HepG2 (cell line): ENCODE results near the gene SENP5. TPM values are rescaled to one million over a fixed set of nuclear protein-coding genes. Genes with fewer than 3 reads are reported as not detected.

ENCODE experiments used
- CHD2 ChIP-seq: IDR thresholded peaks from 2 replicates; pipeline ENCODE4 v1.6.1; 2011; ENCODE audit warnings: low read depth, low read length, improper control_type of control experiment
- DNMT1 ChIP-seq: sonication (generic); formaldehyde crosslinking; IDR thresholded peaks from 2 replicates; pipeline ENCODE4 v1.5.1; 2020; ENCODE audit warnings: mild to moderate bottlenecking, missing genetic modification reagents
- ELF3 ChIP-seq: IDR thresholded peaks from 2 replicates; pipeline ENCODE4 v1.6.1; 2016; ENCODE audit warnings: missing genetic modification reagents, missing compliant biosample characterization
- GFI1 ChIP-seq: sonication (generic); formaldehyde crosslinking; IDR thresholded peaks from 2 replicates; pipeline ENCODE4 v1.5.0; 2020; ENCODE audit warnings: missing genetic modification reagents, mild to moderate bottlenecking, borderline replicate concordance
- GPN1 ChIP-seq: sonication (generic); formaldehyde crosslinking; IDR thresholded peaks from 2 replicates; pipeline ENCODE4 v1.5.1; 2020; ENCODE audit warnings: missing genetic modification reagents, borderline replicate concordance
- HDAC2 ChIP-seq: sonication (generic); formaldehyde crosslinking; IDR thresholded peaks from 2 replicates; pipeline ENCODE4 v1.4.0; 2020; ENCODE audit warnings: missing genetic modification reagents
- JDP2 ChIP-seq: sonication (generic); formaldehyde crosslinking; IDR thresholded peaks from 2 replicates; pipeline ENCODE4 v1.8.1; 2022; ENCODE audit warnings: missing genetic modification reagents, borderline replicate concordance
- NCOA1 ChIP-seq: sonication (generic); formaldehyde crosslinking; IDR thresholded peaks from 2 replicates; pipeline ENCODE4 v1.9.0; 2021; ENCODE audit warnings: missing genetic modification reagents
- SPEN ChIP-seq: sonication (generic); formaldehyde crosslinking; IDR thresholded peaks from 2 replicates; pipeline ENCODE4 v1.5.1; 2020; ENCODE audit warnings: low read depth, mild to moderate bottlenecking, missing genetic modification reagents
- XRCC5 ChIP-seq: fragments of 200-400 bp; formaldehyde crosslinking; optimal IDR thresholded peaks from 2 replicates; pipeline ENCODE3; 2017; ENCODE audit warnings: mild to moderate bottlenecking, low read length
- ZNF138 ChIP-seq: sonication (generic); formaldehyde crosslinking; IDR thresholded peaks from 2 replicates; pipeline ENCODE4 v1.5.0; 2020; ENCODE audit warnings: mild to moderate bottlenecking, low read depth, missing genetic modification reagents
- ZNF572 ChIP-seq: sonication (generic); formaldehyde crosslinking; IDR thresholded peaks from 2 replicates; pipeline ENCODE4 v1.5.1; 2020; ENCODE audit warnings: mild to moderate bottlenecking, missing genetic modification reagents
- ZNF678 ChIP-seq: sonication (generic); formaldehyde crosslinking; IDR thresholded peaks from 2 replicates; pipeline ENCODE4 v1.4.0; 2020; ENCODE audit warnings: mild to moderate bottlenecking, missing genetic modification reagents
- polyA plus RNA-seq, 8 experiments: library from polyadenylated mRNA; depleted of rRNA in 3 of 8; stranded (reverse) in 7 of 8; unstranded in 1 of 8; fragments of >200 nt; fragmentation: Illumina TruSeq in 4 of 8; extraction: Trizol in 4 of 8; gene quantifications; 2 replicates each; pipeline versions ENCODE4 v1.2.1 to v1.2.3, GENCODE V29; 2011 to 2016; ENCODE audit warnings: low read depth in 4 of 8, missing spikeins in 1 of 8, mixed read lengths in 1 of 8; ENCODE audit not compliant: insufficient read depth in 1 of 8
- total RNA-seq, 5 experiments: library from RNA; depleted of rRNA; stranded (reverse); fragments of >200 nt; fragmentation: Illumina TruSeq; extraction: Trizol; gene quantifications; 2 replicates each; pipeline ENCODE4 v1.2.3, GENCODE V29; 2016; ENCODE audit warnings: low read depth in 1 of 5
- TF ChIP-seq, protein P1 (sequence below): sonication (generic); formaldehyde crosslinking; IDR thresholded peaks from 2 replicates; pipeline ENCODE4 v1.4.0; 2020; ENCODE audit warnings: missing genetic modification reagents
- TF ChIP-seq, protein P2 (sequence below): sonication (generic); formaldehyde crosslinking; IDR thresholded peaks from 2 replicates; pipeline ENCODE4 v1.4.0; 2020; ENCODE audit warnings: missing genetic modification reagents
- TF ChIP-seq, protein P3 (sequence below), 2 experiments: fragments of 450-650 bp in 1 of 2; sonication (generic) in 1 of 2; formaldehyde crosslinking; IDR thresholded peaks; 2 replicates each; pipeline versions ENCODE4 v1.5.0 to v1.8.0; 2020 to 2022; ENCODE audit warnings: mild to moderate bottlenecking in 1 of 2, missing genetic modification reagents in 1 of 2
- TF ChIP-seq, protein P4 (sequence below): sonication (generic); formaldehyde crosslinking; conservative IDR thresholded peaks from 2 replicates; pipeline ENCODE4 v1.4.0; 2020; ENCODE audit warnings: missing genetic modification reagents

Gene SENP5
- total and polyA plus RNA-seq, 2 of the 13 experiments (the other 11 are each of a cell fraction or from before 2014, with no cell fraction given) = 17.6 to 30.9 TPM

DNA sequence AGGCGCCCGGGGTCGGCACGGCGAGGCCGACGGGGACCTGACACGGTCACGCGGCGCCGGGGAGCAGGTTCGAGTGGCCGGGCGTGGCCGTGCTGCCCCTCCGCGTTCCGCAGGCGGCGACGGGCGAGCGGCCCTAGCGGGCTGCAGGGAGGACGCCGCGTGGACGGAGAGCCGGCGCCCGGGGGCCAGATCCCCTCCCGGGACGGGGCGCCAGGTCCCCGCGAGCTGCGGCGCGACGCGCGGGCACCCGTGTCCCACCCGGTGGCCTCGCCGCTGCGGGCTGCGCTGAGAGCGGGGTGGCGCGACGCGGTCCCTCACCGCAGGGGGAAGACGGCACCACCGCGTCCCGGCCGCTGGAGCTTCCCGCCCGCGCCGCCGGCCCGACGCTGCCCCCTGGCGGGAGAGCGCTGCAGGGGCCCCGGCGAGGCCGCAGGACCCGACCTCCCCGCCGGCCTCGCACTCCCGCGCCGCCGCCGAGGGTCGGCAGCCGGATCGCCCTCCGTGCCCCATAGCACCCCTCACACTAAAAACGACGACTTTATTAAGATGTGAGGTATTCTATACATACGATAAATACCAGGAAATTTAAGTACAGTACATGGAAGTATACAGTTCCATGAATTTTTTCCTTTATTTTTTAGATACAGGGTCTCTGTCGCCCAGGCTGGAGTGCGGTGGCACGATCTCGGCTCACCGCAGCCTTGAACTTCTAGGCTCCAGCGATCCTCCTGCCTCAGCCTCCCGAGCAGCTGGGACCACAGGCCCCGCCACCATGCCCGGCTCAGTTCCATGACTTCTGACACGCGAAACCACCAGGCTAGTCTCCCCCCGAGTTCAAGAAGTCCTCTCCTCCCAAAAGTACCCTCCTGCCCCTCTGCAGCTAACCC, 102.2 kb downstream of the SENP5 start (continued):
- TF ChIP-seq, protein P1, sequence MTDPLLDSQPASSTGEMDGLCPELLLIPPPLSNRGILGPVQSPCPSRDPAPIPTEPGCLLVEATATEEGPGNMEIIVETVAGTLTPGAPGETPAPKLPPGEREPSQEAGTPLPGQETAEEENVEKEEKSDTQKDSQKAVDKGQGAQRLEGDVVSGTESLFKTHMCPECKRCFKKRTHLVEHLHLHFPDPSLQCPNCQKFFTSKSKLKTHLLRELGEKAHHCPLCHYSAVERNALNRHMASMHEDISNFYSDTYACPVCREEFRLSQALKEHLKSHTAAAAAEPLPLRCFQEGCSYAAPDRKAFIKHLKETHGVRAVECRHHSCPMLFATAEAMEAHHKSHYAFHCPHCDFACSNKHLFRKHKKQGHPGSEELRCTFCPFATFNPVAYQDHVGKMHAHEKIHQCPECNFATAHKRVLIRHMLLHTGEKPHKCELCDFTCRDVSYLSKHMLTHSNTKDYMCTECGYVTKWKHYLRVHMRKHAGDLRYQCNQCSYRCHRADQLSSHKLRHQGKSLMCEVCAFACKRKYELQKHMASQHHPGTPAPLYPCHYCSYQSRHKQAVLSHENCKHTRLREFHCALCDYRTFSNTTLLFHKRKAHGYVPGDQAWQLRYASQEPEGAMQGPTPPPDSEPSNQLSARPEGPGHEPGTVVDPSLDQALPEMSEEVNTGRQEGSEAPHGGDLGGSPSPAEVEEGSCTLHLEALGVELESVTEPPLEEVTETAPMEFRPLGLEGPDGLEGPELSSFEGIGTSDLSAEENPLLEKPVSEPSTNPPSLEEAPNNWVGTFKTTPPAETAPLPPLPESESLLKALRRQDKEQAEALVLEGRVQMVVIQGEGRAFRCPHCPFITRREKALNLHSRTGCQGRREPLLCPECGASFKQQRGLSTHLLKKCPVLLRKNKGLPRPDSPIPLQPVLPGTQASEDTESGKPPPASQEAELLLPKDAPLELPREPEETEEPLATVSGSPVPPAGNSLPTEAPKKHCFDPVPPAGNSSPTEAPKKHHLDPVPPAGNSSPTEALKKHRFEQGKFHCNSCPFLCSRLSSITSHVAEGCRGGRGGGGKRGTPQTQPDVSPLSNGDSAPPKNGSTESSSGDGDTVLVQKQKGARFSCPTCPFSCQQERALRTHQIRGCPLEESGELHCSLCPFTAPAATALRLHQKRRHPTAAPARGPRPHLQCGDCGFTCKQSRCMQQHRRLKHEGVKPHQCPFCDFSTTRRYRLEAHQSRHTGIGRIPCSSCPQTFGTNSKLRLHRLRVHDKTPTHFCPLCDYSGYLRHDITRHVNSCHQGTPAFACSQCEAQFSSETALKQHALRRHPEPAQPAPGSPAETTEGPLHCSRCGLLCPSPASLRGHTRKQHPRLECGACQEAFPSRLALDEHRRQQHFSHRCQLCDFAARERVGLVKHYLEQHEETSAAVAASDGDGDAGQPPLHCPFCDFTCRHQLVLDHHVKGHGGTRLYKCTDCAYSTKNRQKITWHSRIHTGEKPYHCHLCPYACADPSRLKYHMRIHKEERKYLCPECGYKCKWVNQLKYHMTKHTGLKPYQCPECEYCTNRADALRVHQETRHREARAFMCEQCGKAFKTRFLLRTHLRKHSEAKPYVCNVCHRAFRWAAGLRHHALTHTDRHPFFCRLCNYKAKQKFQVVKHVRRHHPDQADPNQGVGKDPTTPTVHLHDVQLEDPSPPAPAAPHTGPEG (CRISPR knock-in tag) = peak; percentile 83; the same call in 1 of the 2 replicates
- no peak for TF ChIP-seq ZNF572 (CRISPR knock-in tag)
- no peak for TF ChIP-seq JDP2 (CRISPR knock-in tag)
- no peak for TF ChIP-seq NCOA1 (CRISPR knock-in tag)
- TF ChIP-seq, protein P2, sequence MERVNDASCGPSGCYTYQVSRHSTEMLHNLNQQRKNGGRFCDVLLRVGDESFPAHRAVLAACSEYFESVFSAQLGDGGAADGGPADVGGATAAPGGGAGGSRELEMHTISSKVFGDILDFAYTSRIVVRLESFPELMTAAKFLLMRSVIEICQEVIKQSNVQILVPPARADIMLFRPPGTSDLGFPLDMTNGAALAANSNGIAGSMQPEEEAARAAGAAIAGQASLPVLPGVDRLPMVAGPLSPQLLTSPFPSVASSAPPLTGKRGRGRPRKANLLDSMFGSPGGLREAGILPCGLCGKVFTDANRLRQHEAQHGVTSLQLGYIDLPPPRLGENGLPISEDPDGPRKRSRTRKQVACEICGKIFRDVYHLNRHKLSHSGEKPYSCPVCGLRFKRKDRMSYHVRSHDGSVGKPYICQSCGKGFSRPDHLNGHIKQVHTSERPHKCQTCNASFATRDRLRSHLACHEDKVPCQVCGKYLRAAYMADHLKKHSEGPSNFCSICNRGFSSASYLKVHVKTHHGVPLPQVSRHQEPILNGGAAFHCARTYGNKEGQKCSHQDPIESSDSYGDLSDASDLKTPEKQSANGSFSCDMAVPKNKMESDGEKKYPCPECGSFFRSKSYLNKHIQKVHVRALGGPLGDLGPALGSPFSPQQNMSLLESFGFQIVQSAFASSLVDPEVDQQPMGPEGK (CRISPR knock-in tag) = 0 out of 2 replicates have a peak, but pooled peaks have one; percentile 11
- TF ChIP-seq HDAC2 (CRISPR knock-in tag) = no peak
- no peak for TF ChIP-seq CHD2
- TF ChIP-seq DNMT1 = 0 out of 2 replicates have a peak, but pooled peaks have one; percentile 26
- no peak for TF ChIP-seq ZNF138
- no peak for TF ChIP-seq GPN1 (CRISPR knock-in tag)
- TF ChIP-seq, protein P3, sequence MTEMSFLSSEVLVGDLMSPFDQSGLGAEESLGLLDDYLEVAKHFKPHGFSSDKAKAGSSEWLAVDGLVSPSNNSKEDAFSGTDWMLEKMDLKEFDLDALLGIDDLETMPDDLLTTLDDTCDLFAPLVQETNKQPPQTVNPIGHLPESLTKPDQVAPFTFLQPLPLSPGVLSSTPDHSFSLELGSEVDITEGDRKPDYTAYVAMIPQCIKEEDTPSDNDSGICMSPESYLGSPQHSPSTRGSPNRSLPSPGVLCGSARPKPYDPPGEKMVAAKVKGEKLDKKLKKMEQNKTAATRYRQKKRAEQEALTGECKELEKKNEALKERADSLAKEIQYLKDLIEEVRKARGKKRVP (CRISPR knock-in tag; IDR thresholded peaks at IDR 0.05) = no peak
- no peak for TF ChIP-seq XRCC5
- TF ChIP-seq, protein P4, sequence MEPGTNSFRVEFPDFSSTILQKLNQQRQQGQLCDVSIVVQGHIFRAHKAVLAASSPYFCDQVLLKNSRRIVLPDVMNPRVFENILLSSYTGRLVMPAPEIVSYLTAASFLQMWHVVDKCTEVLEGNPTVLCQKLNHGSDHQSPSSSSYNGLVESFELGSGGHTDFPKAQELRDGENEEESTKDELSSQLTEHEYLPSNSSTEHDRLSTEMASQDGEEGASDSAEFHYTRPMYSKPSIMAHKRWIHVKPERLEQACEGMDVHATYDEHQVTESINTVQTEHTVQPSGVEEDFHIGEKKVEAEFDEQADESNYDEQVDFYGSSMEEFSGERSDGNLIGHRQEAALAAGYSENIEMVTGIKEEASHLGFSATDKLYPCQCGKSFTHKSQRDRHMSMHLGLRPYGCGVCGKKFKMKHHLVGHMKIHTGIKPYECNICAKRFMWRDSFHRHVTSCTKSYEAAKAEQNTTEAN (CRISPR knock-in tag) = peak; percentile 67; the same call in 1 of the 2 replicates
- 0 out of 2 replicates have a peak, but pooled peaks have one; percentile 12 for TF ChIP-seq GFI1 (CRISPR knock-in tag)
- TF ChIP-seq SPEN (CRISPR knock-in tag) = peak; percentile 68
- TF ChIP-seq ZNF678 (CRISPR knock-in tag) = no peak
- TF ChIP-seq ELF3 (CRISPR knock-in tag) = peak; percentile 37
